Ovary (tissue), 3 donors: ENCODE measurements around the gene ASXL3.

Experiments used
- POLR2A ChIP-seq: fragments of 450-650 bp; IDR thresholded peaks from one replicate; pipeline ENCODE4 v1.6.1; 2017; ENCODE audit warnings: antibody characterized with exemption, mild to moderate bottlenecking, moderate library complexity
- TF ChIP-seq, protein P1 (sequence below), 3 donors: fragments of 450-650 bp in 2 of 3; fragments of 200-600 bp in 1 of 3; IDR thresholded peaks; one replicate each; pipeline versions ENCODE4 v1.5.1 to v1.8.0; 2016 to 2022; ENCODE audit warnings: antibody characterized with exemption in 3 of 3, mild to moderate bottlenecking in 1 of 3
- donor health status: DM: no; HTN: no; CAD: no.

DNA sequence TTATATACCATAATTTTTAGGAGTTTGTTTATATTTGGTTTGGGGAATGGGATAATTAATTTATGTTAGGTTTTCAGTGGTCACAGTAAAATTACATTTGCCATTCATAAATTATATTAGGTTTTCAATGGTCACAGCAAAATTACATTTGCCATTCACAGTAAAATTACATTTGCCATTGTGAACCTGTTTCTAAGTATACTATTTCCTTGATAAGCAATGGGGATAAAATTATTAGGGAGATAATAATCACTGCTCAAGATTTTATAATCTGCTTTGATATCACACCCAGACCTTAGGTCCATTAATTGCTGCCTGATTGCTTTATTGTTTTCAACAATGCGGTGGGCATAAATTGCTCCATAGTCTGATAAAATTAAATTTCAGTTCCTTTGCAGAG lies 124.6 kb downstream of the ASXL3 start:
- TF ChIP-seq, protein P1, sequence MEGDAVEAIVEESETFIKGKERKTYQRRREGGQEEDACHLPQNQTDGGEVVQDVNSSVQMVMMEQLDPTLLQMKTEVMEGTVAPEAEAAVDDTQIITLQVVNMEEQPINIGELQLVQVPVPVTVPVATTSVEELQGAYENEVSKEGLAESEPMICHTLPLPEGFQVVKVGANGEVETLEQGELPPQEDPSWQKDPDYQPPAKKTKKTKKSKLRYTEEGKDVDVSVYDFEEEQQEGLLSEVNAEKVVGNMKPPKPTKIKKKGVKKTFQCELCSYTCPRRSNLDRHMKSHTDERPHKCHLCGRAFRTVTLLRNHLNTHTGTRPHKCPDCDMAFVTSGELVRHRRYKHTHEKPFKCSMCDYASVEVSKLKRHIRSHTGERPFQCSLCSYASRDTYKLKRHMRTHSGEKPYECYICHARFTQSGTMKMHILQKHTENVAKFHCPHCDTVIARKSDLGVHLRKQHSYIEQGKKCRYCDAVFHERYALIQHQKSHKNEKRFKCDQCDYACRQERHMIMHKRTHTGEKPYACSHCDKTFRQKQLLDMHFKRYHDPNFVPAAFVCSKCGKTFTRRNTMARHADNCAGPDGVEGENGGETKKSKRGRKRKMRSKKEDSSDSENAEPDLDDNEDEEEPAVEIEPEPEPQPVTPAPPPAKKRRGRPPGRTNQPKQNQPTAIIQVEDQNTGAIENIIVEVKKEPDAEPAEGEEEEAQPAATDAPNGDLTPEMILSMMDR (IDR thresholded peaks at IDR 0.05), result no peak
- TF ChIP-seq POLR2A, result no peak
